PC-9 (cell line): ENCODE measurements around the gene NAP1L5. TPM values are rescaled to one million over a fixed set of nuclear protein-coding genes. Genes with fewer than 3 reads are reported as not detected.

Experiments
- BruUV-seq: library from RNA; stranded (reverse); fragments of 400-500 nt; replicated peaks from 2 replicates; lab custom pipeline; 2021; lab: Mats Ljungman, UMichigan
- CTCF ChIA-PET: fragments of 300-600 bp; sonication (Branson Sonifier 250); formaldehyde crosslinking; loops from one replicate; lab custom pipeline; 2022; ENCODE audit warnings: antibody characterized with exemption; lab: Charles Lee
- POLR2A ChIA-PET: fragments of 300-600 bp; sonication (Branson Sonifier 250); formaldehyde crosslinking; loops from one replicate; lab custom pipeline; 2022; ENCODE audit warnings: antibody characterized with exemption; ENCODE audit not compliant: unreplicated experiment; lab: Charles Lee
- DNase-seq, 2 experiments: peaks; one replicate each; pipeline versions ENCODE4 v3.0.0 to v3.0.0-alpha.2; 2015 to 2022; ENCODE audit warnings: mixed read lengths in 1 of 2
- H2AFZ ChIP-seq: fragments of 200-600 bp; sonication (generic); 2 replicates; pipeline ENCODE4 v1.8.1; 2017; ENCODE audit warnings: antibody characterized with exemption
- H3F3A ChIP-seq: fragments of 200-600 bp; sonication (generic); 2 replicates; pipeline ENCODE4 v1.8.1; 2017; ENCODE audit warnings: antibody characterized with exemption, mild to moderate bottlenecking, low read depth; ENCODE audit not compliant: insufficient read depth
- H3K27ac ChIP-seq: fragments of 200-600 bp; sonication (generic); 2 replicates; pipeline ENCODE4 v1.6.1; 2016; ENCODE audit warnings: mixed run types
- H3K27me3 ChIP-seq: fragments of 200-600 bp; sonication (generic); 2 replicates; pipeline ENCODE4 v1.6.1; 2016; ENCODE audit warnings: low read depth, mixed run types; ENCODE audit not compliant: insufficient read depth
- H3K36me3 ChIP-seq: fragments of 200-600 bp; sonication (generic); 2 replicates; pipeline ENCODE4 v1.6.1; 2016; ENCODE audit warnings: low read depth, mixed run types
- H3K4me1 ChIP-seq: fragments of 200-600 bp; sonication (generic); replicated peaks from 2 replicates; pipeline ENCODE4 v1.6.1; 2016; ENCODE audit warnings: mixed run types; ENCODE audit not compliant: insufficient read depth
- H3K4me2 ChIP-seq: fragments of 200-600 bp; sonication (generic); 2 replicates; pipeline ENCODE4 v1.6.1; 2017; ENCODE audit warnings: mixed run types
- H3K4me3 ChIP-seq: fragments of 200-600 bp; sonication (generic); 2 replicates; pipeline ENCODE4 v1.6.1; 2016; ENCODE audit warnings: mixed run types
- H3K79me2 ChIP-seq: fragments of 200-600 bp; sonication (generic); 2 replicates; pipeline ENCODE4 v1.6.1; 2017; ENCODE audit warnings: low read depth, mixed run types
- H3K9me2 ChIP-seq: fragments of 200-600 bp; sonication (generic); 2 replicates; pipeline ENCODE4 v1.8.1; 2017; ENCODE audit warnings: mild to moderate bottlenecking; ENCODE audit not compliant: insufficient read depth
- H3K9me3 ChIP-seq: fragments of 200-600 bp; sonication (generic); 2 replicates; pipeline ENCODE4 v1.8.1; 2016; ENCODE audit warnings: low read depth; ENCODE audit not compliant: insufficient read depth
- H4K20me1 ChIP-seq: fragments of 200-600 bp; sonication (generic); 2 replicates; pipeline ENCODE4 v1.8.1; 2017; ENCODE audit not compliant: insufficient read depth
- EZH2 ChIP-seq: fragments of 200-600 bp; sonication (generic); IDR thresholded peaks from 2 replicates; pipeline ENCODE4 v1.8.0; 2017; ENCODE audit warnings: antibody characterized with exemption, low read depth
- intact Hi-C: fragments of 100-400 bp; cut with micrococcal nuclease; formaldehyde crosslinking; loops from one replicate; pipeline ENCODE4 v1.10.0; 2022; ENCODE audit not compliant: unreplicated experiment
- total RNA-seq: library from RNA; stranded (reverse); gene quantifications from 2 replicates; pipeline ENCODE4 v1.2.3, GENCODE V29; 2021
- TF ChIP-seq, protein P1 (sequence below): fragments of 200-600 bp; sonication (generic); conservative IDR thresholded peaks from 2 replicates; pipeline ENCODE4 v1.6.1; 2017; ENCODE audit warnings: mixed run types, antibody characterized with exemption, mild to moderate bottlenecking, moderate library complexity

The NAP1L5 gene
- total RNA-seq, 1 experiment from 2014 or later = 0.37 TPM

DNA sequence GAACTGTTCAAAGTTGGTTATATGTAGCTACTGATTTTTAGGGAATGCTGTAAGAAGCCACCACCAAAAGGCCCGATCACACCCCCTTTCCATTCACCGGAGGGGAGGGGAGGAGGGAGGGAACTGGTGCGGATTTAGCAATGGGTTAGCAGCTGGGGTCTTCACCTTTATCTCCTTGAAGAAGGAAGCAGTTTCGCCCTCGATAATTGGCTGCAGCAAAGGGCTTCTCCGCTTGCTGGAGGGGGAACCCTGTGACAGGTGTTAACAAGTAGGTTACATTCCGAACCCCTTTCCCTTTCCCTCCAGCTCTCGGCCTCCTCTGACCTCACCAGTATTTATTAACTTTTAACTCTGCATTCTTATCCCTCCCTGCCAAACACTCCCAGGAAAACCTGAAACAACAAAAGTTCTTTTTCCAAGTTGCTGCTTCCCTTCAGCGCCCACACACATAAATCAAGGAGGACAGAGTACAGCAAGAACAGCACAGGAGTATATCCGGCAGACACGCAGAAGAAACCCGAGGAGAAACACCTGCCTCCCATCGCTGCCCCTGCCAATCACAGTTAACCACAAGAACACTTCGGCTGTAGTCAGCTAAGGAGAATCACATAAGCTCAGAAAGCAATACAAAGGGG is 39.8 kb upstream of the NAP1L5 start:
- Histone ChIP-seq H3K4me2 (no peak overlapping the region), H3K4me1 (no peaks in the 10 kb centered on the region), H3K4me3 (no peak overlapping the region), H2AFZ (no peak overlapping the region), H4K20me1 (no peaks in the 10 kb centered on the region), H3K27me3 (no peaks in the 10 kb centered on the region), H3K9me3 (no peaks in the 10 kb centered on the region), H3K36me3 (no peaks in the 10 kb centered on the region), H3K9me2 (no peaks in the 10 kb centered on the region), H3K79me2 (no peaks in the 10 kb centered on the region), H3F3A (no peaks in the 10 kb centered on the region), H3K27ac (no peak overlapping the region)
- no peak for TF ChIP-seq EZH2
- TF ChIP-seq, protein P1, sequence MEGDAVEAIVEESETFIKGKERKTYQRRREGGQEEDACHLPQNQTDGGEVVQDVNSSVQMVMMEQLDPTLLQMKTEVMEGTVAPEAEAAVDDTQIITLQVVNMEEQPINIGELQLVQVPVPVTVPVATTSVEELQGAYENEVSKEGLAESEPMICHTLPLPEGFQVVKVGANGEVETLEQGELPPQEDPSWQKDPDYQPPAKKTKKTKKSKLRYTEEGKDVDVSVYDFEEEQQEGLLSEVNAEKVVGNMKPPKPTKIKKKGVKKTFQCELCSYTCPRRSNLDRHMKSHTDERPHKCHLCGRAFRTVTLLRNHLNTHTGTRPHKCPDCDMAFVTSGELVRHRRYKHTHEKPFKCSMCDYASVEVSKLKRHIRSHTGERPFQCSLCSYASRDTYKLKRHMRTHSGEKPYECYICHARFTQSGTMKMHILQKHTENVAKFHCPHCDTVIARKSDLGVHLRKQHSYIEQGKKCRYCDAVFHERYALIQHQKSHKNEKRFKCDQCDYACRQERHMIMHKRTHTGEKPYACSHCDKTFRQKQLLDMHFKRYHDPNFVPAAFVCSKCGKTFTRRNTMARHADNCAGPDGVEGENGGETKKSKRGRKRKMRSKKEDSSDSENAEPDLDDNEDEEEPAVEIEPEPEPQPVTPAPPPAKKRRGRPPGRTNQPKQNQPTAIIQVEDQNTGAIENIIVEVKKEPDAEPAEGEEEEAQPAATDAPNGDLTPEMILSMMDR = no peak
- intact Hi-C loops = no loop called here
- no peak for DNase-seq
- POLR2A ChIA-PET = no interaction called here
- CTCF ChIA-PET = no interaction called here
- BruUV-seq = no TSS peak

- Histone ChIP-seq H4K20me1 (no peaks in the 10 kb centered on the region), H3K27ac (no peak overlapping the region), H3K9me2 (no peaks in the 10 kb centered on the region), H3K79me2 (no peaks in the 10 kb centered on the region), H3K9me3 (no peaks in the 10 kb centered on the region), H3K27me3 (no peaks in the 10 kb centered on the region), H3F3A (no peaks in the 10 kb centered on the region), H2AFZ (no peak overlapping the region), H3K36me3 (no peaks in the 10 kb centered on the region), H3K4me3 (no peak overlapping the region), H3K4me2 (no peak overlapping the region), H3K4me1 (no peaks in the 10 kb centered on the region)
- CTCF ChIA-PET = no interaction called here
- BruUV-seq = no TSS peak
- POLR2A ChIA-PET = interaction anchor here (0.7 kb wide), 1 partner anchor 10 kb away, joined by 7 read pairs; no protein-coding TSS in a partner anchor
- no peak for DNase-seq
- TF ChIP-seq, protein P1 = no peak
- no peak for TF ChIP-seq EZH2
- intact Hi-C loops = no loop called here
These were observed 38.6 kb upstream of the NAP1L5 start for GRCh38 chr4:88736264-88736663.

- CTCF ChIA-PET = interaction anchor here (1.0 kb wide), 1 partner anchor 196 kb away, joined by 3 read pairs; no protein-coding TSS in a partner anchor
- H3K36me3 ChIP-seq = no peaks in the 10 kb centered on the region
- DNase-seq = no peak
- H3F3A ChIP-seq = no peaks in the 10 kb centered on the region
- no TSS peak for BruUV-seq
- H3K27me3 ChIP-seq = no peaks in the 10 kb centered on the region
- no peaks in the 10 kb centered on the region for H3K79me2 ChIP-seq
- intact Hi-C loops = no loop called here
- H4K20me1 ChIP-seq = no peaks in the 10 kb centered on the region
- no peak overlapping the region for H3K4me2 ChIP-seq
- no peak overlapping the region for H3K27ac ChIP-seq
- H3K4me1 ChIP-seq = no peaks in the 10 kb centered on the region
- no peaks in the 10 kb centered on the region for H3K9me3 ChIP-seq
- TF ChIP-seq, protein P1 = no peak
- no peak for TF ChIP-seq EZH2
- POLR2A ChIA-PET = interaction anchor here (0.7 kb wide), 1 partner anchor 11 kb away, joined by 7 read pairs; no protein-coding TSS in a partner anchor
- H3K4me3 ChIP-seq = no peak overlapping the region
- H2AFZ ChIP-seq = no peak overlapping the region
- no peaks in the 10 kb centered on the region for H3K9me2 ChIP-seq
These were observed 37.9 kb upstream of the NAP1L5 start for GRCh38 chr4:88735564-88735963.
